IMR-90 (cell line): Measurements from ENCODE around the gene CLIC5.

ENCODE experiments used
- CEBPB ChIP-seq: IDR thresholded peaks from 2 replicates; pipeline ENCODE4 v1.6.1; 2012; ENCODE audit warnings: low read depth, low read length, improper control_type of control experiment
- POLR2A ChIP-seq: IDR thresholded peaks from 2 replicates; pipeline ENCODE4 v1.6.1; 2012; ENCODE audit warnings: mild to moderate bottlenecking, low read depth, low read length
- RAD21 ChIP-seq: IDR thresholded peaks from 2 replicates; pipeline ENCODE4 v1.6.1; 2012; ENCODE audit warnings: low read length, improper control_type of control experiment
- RFX5 ChIP-seq: IDR thresholded peaks from 2 replicates; pipeline ENCODE4 v1.8.0; 2012; ENCODE audit warnings: low read depth, mild to moderate bottlenecking, low read length, moderate library complexity
- TF ChIP-seq, protein P1 (sequence below): conservative IDR thresholded peaks from 2 replicates; pipeline ENCODE4 v1.5.1; 2012; ENCODE audit warnings: mild to moderate bottlenecking, low read depth, low read length, improper control_type of control experiment

GRCh38 chr6:45952546-45952945, 63.1 kb downstream of the CLIC5 start:
- TF ChIP-seq, protein P1, sequence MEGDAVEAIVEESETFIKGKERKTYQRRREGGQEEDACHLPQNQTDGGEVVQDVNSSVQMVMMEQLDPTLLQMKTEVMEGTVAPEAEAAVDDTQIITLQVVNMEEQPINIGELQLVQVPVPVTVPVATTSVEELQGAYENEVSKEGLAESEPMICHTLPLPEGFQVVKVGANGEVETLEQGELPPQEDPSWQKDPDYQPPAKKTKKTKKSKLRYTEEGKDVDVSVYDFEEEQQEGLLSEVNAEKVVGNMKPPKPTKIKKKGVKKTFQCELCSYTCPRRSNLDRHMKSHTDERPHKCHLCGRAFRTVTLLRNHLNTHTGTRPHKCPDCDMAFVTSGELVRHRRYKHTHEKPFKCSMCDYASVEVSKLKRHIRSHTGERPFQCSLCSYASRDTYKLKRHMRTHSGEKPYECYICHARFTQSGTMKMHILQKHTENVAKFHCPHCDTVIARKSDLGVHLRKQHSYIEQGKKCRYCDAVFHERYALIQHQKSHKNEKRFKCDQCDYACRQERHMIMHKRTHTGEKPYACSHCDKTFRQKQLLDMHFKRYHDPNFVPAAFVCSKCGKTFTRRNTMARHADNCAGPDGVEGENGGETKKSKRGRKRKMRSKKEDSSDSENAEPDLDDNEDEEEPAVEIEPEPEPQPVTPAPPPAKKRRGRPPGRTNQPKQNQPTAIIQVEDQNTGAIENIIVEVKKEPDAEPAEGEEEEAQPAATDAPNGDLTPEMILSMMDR, result no peak
- TF ChIP-seq POLR2A (no peak), RAD21 (no peak), RFX5 (no peak), CEBPB (no peak)
